HepG2 (cell line): ENCODE measurements around the gene DTNB. TPM values are rescaled to one million over a fixed set of nuclear protein-coding genes. Genes with fewer than 3 reads are reported as not detected.

Source experiments
- ATAC-seq: fragments of 200-7000 bp; cut with Tn5 transposase; 3 replicates; pipeline ENCODE4 v1.9.1; 2020; ENCODE audit warnings: mild to moderate bottlenecking, moderate library complexity
- BruUV-seq: library from RNA; stranded (reverse); fragments of 400-500 nt; replicated peaks from 2 replicates; lab custom pipeline; 2021; lab: Mats Ljungman, UMichigan
- CTCF ChIA-PET: fragments of 300-600 bp; formaldehyde crosslinking; extraction: SDS; loops from one replicate; lab custom pipeline; 2021; ENCODE audit warnings: low total read pairs, inconsistent platforms, low intra/inter-chr PET ratio; lab: Yijun Ruan, JAX
- POLR2A ChIA-PET: fragments of 350-600 bp; sonication (Branson Sonifier 250); formaldehyde crosslinking; loops from one replicate; lab custom pipeline; 2020; ENCODE audit warnings: antibody characterized with exemption, inconsistent platforms; lab: Yijun Ruan, JAX
- DNase-seq: peaks from one replicate; pipeline ENCODE4 v3.0.0-alpha.2; 2015; ENCODE audit warnings: low spot score
- FAIRE-seq: peaks from 3 replicates; lab custom pipeline; 2011; peaks lifted over from hg19 to GRCh38; lab: Jason Lieb, UNC
- H2AFZ ChIP-seq: one replicate; pipeline ENCODE4 v1.6.1; 2011; ENCODE audit warnings: low read length, inconsistent platforms
- H3K27ac ChIP-seq: fragments of 300-600 bp; 3 replicates; pipeline ENCODE4 v1.8.0; 2011; ENCODE audit warnings: mixed run types, mild to moderate bottlenecking, mixed read lengths, low read length, inconsistent platforms; ENCODE audit not compliant: insufficient read depth; ENCODE audit errors: extremely low read length
- H3K27me3 ChIP-seq, 2 experiments: fragments of 200-600 bp in 1 of 2; 2 replicates in 1 of 2; 3 replicates in 1 of 2; pipeline versions ENCODE4 v1.6.0 to v1.8.0; 2011; ENCODE audit warnings: low read length in 2 of 2, mild to moderate bottlenecking in 2 of 2, moderate library complexity in 2 of 2, inconsistent platforms in 1 of 2; ENCODE audit not compliant: insufficient read depth in 2 of 2, control insufficient read depth in 1 of 2
- H3K36me3 ChIP-seq, 2 experiments: fragments of 200-600 bp in 1 of 2; replicated peaks in 1 of 2; 2 replicates in 1 of 2; 3 replicates in 1 of 2; pipeline versions ENCODE4 v1.5.1 to v1.8.0; 2011; ENCODE audit warnings: low read length in 2 of 2, inconsistent platforms in 1 of 2; ENCODE audit not compliant: insufficient read depth in 2 of 2, control insufficient read depth in 1 of 2
- H3K4me1 ChIP-seq: 2 replicates; pipeline ENCODE4 v1.5.1; 2012; ENCODE audit warnings: low read length, inconsistent platforms; ENCODE audit not compliant: insufficient read depth
- H3K4me2 ChIP-seq: 2 replicates; pipeline ENCODE4 v1.6.0; 2011; ENCODE audit warnings: low read depth, low read length, inconsistent platforms
- H3K4me3 ChIP-seq, 3 experiments: fragments of 200-600 bp in 1 of 3; sonication (generic), shearing (Covaris generic) in 1 of 3; replicated peaks in 1 of 3; 2 replicates each; pipeline ENCODE4 v1.5.1; 2011 to 2016; ENCODE audit warnings: low read length in 3 of 3, inconsistent platforms in 2 of 3, low read depth in 2 of 3, mild to moderate bottlenecking in 2 of 3, control low read depth in 1 of 3, mixed read lengths in 1 of 3; ENCODE audit not compliant: insufficient read depth in 1 of 3
- H3K79me2 ChIP-seq: one replicate; pipeline ENCODE4 v1.6.1; 2011; ENCODE audit warnings: low read length, inconsistent platforms; ENCODE audit not compliant: insufficient read depth
- H3K9ac ChIP-seq: 2 replicates; pipeline ENCODE4 v1.6.0; 2011; ENCODE audit warnings: mild to moderate bottlenecking, low read depth, low read length, inconsistent platforms; ENCODE audit not compliant: insufficient read depth
- H3K9me3 ChIP-seq: 2 replicates; pipeline ENCODE4 v1.5.1; 2012; ENCODE audit warnings: mild to moderate bottlenecking, low read length
- H4K20me1 ChIP-seq: 2 replicates; pipeline ENCODE4 v1.6.0; 2011; ENCODE audit warnings: inconsistent platforms, mild to moderate bottlenecking, low read length, moderate library complexity; ENCODE audit not compliant: insufficient read depth
- ARNTL ChIP-seq: sonication (generic); formaldehyde crosslinking; IDR thresholded peaks from 2 replicates; pipeline ENCODE4 v1.4.0; 2020; ENCODE audit warnings: mild to moderate bottlenecking, missing genetic modification reagents
- ATF2 ChIP-seq: sonication (generic); formaldehyde crosslinking; IDR thresholded peaks from 2 replicates; pipeline ENCODE4 v1.4.0; 2020; ENCODE audit warnings: missing genetic modification reagents
- CERS6 ChIP-seq: sonication (generic); formaldehyde crosslinking; IDR thresholded peaks from 2 replicates; pipeline ENCODE4 v1.5.0; 2020; ENCODE audit warnings: missing genetic modification reagents
- E2F2 ChIP-seq: sonication (generic); formaldehyde crosslinking; IDR thresholded peaks from 2 replicates; pipeline ENCODE4 v1.4.0; 2020; ENCODE audit warnings: missing genetic modification reagents, borderline replicate concordance
- ETV6 ChIP-seq: sonication (generic); formaldehyde crosslinking; conservative IDR thresholded peaks from 2 replicates; pipeline ENCODE4 v1.4.0; 2020; ENCODE audit warnings: missing genetic modification reagents
- MAZ ChIP-seq, 2 experiments: sonication (generic) in 1 of 2; formaldehyde crosslinking in 1 of 2; IDR thresholded peaks; 2 replicates each; pipeline versions ENCODE4 v1.5.0 to v1.6.1; 2012 to 2020; ENCODE audit warnings: low read depth in 2 of 2, mild to moderate bottlenecking in 2 of 2, borderline replicate concordance in 1 of 2, improper control_type of control experiment in 1 of 2, low read length in 1 of 2, missing genetic modification reagents in 1 of 2, moderate library complexity in 1 of 2
- SATB2 ChIP-seq: sonication (generic); formaldehyde crosslinking; IDR thresholded peaks from 2 replicates; pipeline ENCODE4 v1.5.0; 2020; ENCODE audit warnings: missing genetic modification reagents
- SUZ12 ChIP-seq: fragments of 150-350 bp; IDR thresholded peaks from 2 replicates; pipeline ENCODE4 v1.6.1; 2014; ENCODE audit warnings: low read depth, low read length
- TBX3 ChIP-seq: fragments of 450-650 bp; IDR thresholded peaks from 2 replicates; pipeline ENCODE4 v1.6.1; 2017; ENCODE audit warnings: antibody characterized with exemption, mild to moderate bottlenecking, inconsistent platforms, borderline replicate concordance
- YEATS2 ChIP-seq: sonication (generic); formaldehyde crosslinking; IDR thresholded peaks from 2 replicates; pipeline ENCODE4 v1.4.0; 2020; ENCODE audit warnings: missing genetic modification reagents, borderline replicate concordance
- YY1 ChIP-seq: IDR thresholded peaks from 2 replicates; pipeline ENCODE4 v1.6.1; 2011; ENCODE audit warnings: low read length, low read depth, moderate library complexity, mild to moderate bottlenecking; ENCODE audit not compliant: insufficient read depth, insufficient replicate concordance
- ZBTB2 ChIP-seq: sonication (generic); formaldehyde crosslinking; IDR thresholded peaks from 2 replicates; pipeline ENCODE4 v1.8.0; 2022; ENCODE audit warnings: low read depth, missing genetic modification reagents
- ZNF704 ChIP-seq: sonication (generic); formaldehyde crosslinking; IDR thresholded peaks from 2 replicates; pipeline ENCODE4 v1.8.1; 2023; ENCODE audit warnings: mild to moderate bottlenecking, inconsistent platforms, moderate library complexity, missing genetic modification reagents, borderline replicate concordance
- WGBS: methylation state at CpG from one replicate; pipeline ENCODE4 v1.1.6; 2017; ENCODE audit warnings: low lambda C conversion rate; 5-methylcytosine and 5-hydroxymethylcytosine counted together
- in situ Hi-C: cut with HindIII; loops from 2 replicates; pipeline ENCODE4 v1.10.0; 2017; ENCODE audit warnings: low pct_unique_long_range_greater_than_20kb; ENCODE audit not compliant: extremely low pct_ligation_motif_present
- intact Hi-C: fragments of 100-400 bp; cut with micrococcal nuclease; formaldehyde crosslinking; loops from one replicate; pipeline ENCODE4 v1.10.0; 2022; ENCODE audit not compliant: unreplicated experiment
- polyA plus RNA-seq, 8 experiments: library from polyadenylated mRNA; depleted of rRNA in 3 of 8; stranded (reverse) in 7 of 8; unstranded in 1 of 8; fragments of >200 nt; fragmentation: Illumina TruSeq in 4 of 8; extraction: Trizol in 4 of 8; gene quantifications; 2 replicates each; pipeline versions ENCODE4 v1.2.1 to v1.2.3, GENCODE V29; 2011 to 2016; ENCODE audit warnings: low read depth in 4 of 8, missing spikeins in 1 of 8, mixed read lengths in 1 of 8; ENCODE audit not compliant: insufficient read depth in 1 of 8
- total RNA-seq, 5 experiments: library from RNA; depleted of rRNA; stranded (reverse); fragments of >200 nt; fragmentation: Illumina TruSeq; extraction: Trizol; gene quantifications; 2 replicates each; pipeline ENCODE4 v1.2.3, GENCODE V29; 2016; ENCODE audit warnings: low read depth in 1 of 5

DTNB gene
- total and polyA plus RNA-seq, 2 of the 13 experiments (the other 11 are each of a cell fraction or from before 2014, with no cell fraction given) = 14.4 to 23.9 TPM

GRCh38 chr2:25576596-25576995 is 96.8 kb downstream of the DTNB start (continued):
- TF ChIP-seq ZBTB2 (CRISPR knock-in tag) (no peak), SUZ12 (no peak), E2F2 (CRISPR knock-in tag) (no peak), ETV6 (CRISPR knock-in tag) (no peak), CERS6 (CRISPR knock-in tag) (no peak)

GRCh38 chr2:25572638-25573037 is 100.7 kb downstream of the DTNB start:
- no peaks in the 10 kb centered on the region for H3K4me1 ChIP-seq
- H4K20me1 ChIP-seq = no peaks in the 10 kb centered on the region
- H3K27ac ChIP-seq = no peak overlapping the region
- POLR2A ChIA-PET = no interaction called here
- no peak overlapping the region for H3K4me2 ChIP-seq
- no peaks in the 10 kb centered on the region for H3K36me3 ChIP-seq
- H3K9ac ChIP-seq = no peak overlapping the region
- no peak for FAIRE-seq
- no peak overlapping the region for H2AFZ ChIP-seq
- H3K79me2 ChIP-seq = no peaks in the 10 kb centered on the region
- TF ChIP-seq TBX3 = no peak
- TF ChIP-seq SATB2 = no peak
- TF ChIP-seq YY1 = no peak
- no peak for TF ChIP-seq ARNTL (CRISPR knock-in tag)
- no peak for TF ChIP-seq ATF2 (CRISPR knock-in tag)
- no peak for TF ChIP-seq MAZ (IDR thresholded peaks at IDR 0.05; ENCODE audit: borderline replicate concordance, low read depth, low read length)
- TF ChIP-seq MAZ (CRISPR knock-in tag; IDR thresholded peaks at IDR 0.05; ENCODE audit: low read depth) = no peak
- no peak for TF ChIP-seq ZNF704
- TF ChIP-seq YEATS2 (CRISPR knock-in tag) = no peak
- 96% methylated on average over 3 of the region's 3 CpGs for WGBS
- intact Hi-C loops = no loop called here
- DNase-seq = no peak
- no peak overlapping the region for H3K4me3 ChIP-seq
- CTCF ChIA-PET = no interaction called here
- H3K27me3 ChIP-seq = no peaks in the 10 kb centered on the region
- ATAC-seq = no peak
- H3K9me3 ChIP-seq = no peaks in the 10 kb centered on the region
- in situ Hi-C loops = no loop called here
- BruUV-seq = no TSS peak
